NCI-H748 treated with DMSO at 0.1 percent for 48 hours (cell line): ENCODE results near the gene AP3M1.

Experiments
- DNase-seq: peaks from one replicate; lab custom pipeline; 2025; lab: John Stamatoyannopoulos, UW

AP3M1 gene

DNA sequence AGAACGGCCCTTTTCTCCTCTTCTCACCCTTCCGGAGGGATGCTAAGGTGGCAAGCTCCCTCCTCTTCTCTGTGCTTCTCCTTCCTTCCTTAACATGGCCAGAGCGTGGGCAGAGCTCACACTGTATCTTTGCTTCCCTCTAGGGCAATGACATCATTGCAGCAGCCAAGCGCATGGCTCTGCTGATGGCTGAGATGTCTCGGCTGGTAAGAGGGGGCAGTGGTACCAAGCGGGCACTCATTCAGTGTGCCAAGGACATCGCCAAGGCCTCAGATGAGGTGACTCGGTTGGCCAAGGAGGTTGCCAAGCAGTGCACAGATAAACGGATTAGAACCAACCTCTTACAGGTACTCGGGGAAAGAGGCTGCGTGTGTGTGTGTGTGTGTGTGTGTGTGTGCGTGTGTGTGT is 36.6 kb downstream of the AP3M1 start:
- no peak for DNase-seq

DNA sequence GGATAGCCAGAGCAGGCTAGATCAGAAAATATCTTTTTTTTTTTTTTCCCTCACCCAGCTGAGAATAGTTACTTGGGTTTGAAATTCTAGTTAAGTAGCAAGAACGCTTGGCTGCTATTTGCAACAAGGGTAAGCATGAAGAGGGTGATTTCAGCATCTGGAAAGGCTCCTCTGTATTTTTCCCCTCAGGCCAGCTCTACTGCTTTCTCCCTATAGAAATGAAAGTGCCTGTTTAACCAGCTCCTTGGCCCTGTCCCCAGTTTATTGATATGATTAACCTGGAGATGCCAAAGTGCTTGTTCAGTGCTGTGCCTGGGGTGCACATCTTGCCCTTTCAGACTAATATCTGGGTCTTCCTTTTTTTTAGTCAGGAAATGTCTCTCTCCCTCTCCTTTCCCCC is 37.1 kb downstream of the AP3M1 start:
- DNase-seq: no peak

GRCh38 chr10:74111799-74112198 is 38.8 kb downstream of the AP3M1 start:
- no peak for DNase-seq

- DNase-seq: no peak
Observed at GRCh38 chr10:74110120-74110519, 40.5 kb downstream of the AP3M1 start.

DNA sequence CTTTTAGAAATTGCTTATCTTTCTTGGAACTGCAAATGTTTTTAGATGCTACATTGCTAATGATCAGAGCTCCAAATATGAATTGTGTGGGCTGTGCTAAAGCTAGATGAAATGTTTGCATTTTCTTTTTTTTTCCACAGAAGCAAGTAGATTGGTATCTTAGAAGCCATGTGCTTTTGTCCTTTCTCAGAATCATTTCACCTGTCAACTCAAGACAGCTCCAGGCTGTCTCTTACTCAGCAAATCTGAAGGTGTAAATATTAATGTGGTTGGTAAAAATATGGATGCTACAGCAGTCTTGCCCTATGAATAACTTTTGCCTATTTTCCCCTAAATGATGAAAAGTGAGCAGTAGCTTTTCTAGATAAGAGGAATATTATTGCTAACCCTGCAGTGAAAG is 41.2 kb downstream of the AP3M1 start:
- no peak for DNase-seq

GRCh38 chr10:74107391-74107790 is 43.2 kb downstream of the AP3M1 start:
- no peak for DNase-seq

DNA sequence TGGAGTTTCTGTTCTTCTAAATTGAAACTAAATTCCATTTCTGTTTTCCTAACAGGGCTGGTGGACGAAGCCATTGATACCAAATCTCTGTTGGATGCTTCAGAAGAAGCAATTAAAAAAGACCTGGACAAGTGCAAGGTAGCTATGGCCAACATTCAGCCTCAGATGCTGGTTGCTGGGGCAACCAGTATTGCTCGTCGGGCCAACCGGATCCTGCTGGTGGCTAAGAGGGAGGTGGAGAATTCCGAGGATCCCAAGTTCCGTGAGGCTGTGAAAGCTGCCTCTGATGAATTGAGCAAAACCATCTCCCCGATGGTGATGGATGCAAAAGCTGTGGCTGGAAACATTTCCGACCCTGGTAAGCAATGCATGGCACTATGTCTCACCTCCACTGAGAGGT is 45.6 kb downstream of the AP3M1 start:
- no peak for DNase-seq

DNA sequence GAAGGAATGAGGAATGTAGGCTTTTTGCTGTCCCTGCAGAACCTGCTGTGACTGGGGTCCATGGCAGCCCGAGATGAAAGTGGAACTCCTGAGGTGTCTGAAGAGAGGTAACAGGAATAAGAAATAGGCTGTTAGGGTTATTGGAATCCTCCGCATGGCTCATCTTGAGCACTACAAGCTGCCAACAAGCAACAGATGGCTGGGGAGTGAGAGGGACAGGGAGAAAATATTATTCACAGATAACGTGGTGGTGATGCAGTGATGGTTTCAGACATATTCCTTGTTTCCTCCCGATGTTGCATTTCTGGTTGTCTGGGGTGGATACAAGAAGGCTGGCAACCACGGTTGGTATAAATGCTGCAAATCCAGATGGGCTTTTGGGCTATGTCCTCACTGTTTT is 46.1 kb downstream of the AP3M1 start:
- no peak for DNase-seq

DNA sequence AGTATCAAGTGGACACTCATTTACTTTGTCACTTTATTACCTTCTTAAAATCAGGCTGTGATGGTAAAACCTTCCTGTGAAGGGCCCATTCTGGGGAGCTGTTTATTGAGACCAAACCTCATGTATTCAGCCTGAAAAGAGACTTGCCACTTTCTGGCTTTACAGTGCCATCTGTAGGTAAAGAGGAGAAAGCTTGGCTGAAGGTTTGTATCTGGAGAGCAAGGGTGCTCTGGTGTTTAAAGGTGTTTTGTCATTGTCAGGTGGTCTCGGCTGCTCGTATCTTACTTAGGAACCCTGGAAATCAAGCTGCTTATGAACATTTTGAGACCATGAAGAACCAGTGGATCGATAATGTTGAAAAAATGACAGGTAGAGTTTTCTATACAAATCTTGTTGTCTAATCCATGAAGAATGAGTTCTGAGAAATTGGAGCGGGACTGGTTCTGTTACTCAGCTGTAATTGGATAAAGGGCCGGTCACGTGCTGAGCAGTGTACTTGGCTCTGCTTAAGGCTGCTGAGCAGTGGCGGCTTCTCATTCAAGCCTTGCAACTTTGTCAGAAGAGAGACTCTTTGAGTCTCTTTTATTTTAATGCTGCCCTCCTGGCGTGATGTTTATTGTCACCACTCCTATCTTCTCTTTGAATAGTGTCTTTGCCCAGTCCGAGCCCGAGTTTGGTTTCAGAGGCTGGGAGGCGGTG is 46.9 kb downstream of the AP3M1 start:
- DNase-seq: no peak

- DNase-seq: no peak
Observed at GRCh38 chr10:74099836-74100235, 50.8 kb downstream of the AP3M1 start.

DNA sequence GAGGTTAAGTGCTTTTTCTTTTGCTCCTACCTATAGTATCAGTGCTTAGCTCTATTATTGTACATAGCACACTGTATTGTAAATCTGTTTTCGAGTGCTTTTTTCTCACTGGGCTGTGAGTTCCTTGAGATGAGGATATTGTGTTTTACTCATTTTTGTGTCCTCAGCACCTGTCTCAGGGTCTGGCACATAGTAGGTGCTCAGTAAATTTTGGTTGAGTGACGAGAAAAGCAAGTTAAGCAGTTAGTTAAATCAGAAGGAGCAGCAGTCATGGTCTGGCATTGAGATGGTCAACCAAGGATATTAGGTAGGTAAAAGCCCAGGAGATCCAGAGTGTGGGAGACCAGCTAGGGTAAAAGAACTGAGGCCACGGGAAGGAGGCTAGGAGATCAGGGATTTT is 51.2 kb downstream of the AP3M1 start:
- no peak for DNase-seq

- no peak for DNase-seq
Observed at GRCh38 chr10:74097776-74098175, 52.9 kb downstream of the AP3M1 start.

GRCh38 chr10:74096777-74097176 is 53.9 kb downstream of the AP3M1 start:
- DNase-seq: no peak

- no peak for DNase-seq
Observed at GRCh38 chr10:74094231-74094630, 56.4 kb downstream of the AP3M1 start.

DNA sequence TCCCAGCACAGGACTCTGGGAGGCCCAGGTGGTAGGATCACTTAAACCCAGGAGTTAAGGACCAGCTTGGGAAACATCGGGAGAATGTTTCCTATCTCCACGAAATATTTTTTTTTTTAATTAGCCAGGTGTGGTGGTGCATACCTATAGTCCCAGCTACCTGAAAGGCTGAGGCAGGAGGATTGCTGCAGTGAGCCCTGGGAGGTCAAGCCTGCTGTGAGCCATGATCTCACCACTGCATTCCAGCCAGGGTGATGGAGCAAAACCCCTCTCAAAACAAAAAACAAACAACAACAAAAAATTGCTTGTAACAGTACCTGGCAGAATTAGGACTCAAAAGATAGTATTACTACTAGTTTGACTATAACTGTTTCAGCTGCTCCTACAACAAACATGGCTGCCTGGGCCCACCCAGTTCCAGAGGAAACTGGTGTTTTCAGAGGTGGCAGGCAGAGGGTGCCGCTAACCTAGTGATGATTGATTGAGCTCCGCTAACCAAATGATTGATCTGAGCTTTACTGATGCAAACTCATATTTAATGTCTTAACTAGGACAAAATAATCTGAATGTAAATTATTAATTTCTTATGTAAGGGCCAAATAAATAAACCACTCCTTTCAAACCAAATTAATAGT is 57.0 kb downstream of the AP3M1 start:
- no peak for DNase-seq

GRCh38 chr10:74092372-74092771 is 58.3 kb downstream of the AP3M1 start:
- no peak for DNase-seq

GRCh38 chr10:74088722-74089121 is 61.9 kb downstream of the AP3M1 start:
- no peak for DNase-seq

GRCh38 chr10:74086317-74086716 is 64.3 kb downstream of the AP3M1 start:
- DNase-seq: no peak

- DNase-seq: no peak
Observed at GRCh38 chr10:74084955-74085354, 65.7 kb downstream of the AP3M1 start.

DNA sequence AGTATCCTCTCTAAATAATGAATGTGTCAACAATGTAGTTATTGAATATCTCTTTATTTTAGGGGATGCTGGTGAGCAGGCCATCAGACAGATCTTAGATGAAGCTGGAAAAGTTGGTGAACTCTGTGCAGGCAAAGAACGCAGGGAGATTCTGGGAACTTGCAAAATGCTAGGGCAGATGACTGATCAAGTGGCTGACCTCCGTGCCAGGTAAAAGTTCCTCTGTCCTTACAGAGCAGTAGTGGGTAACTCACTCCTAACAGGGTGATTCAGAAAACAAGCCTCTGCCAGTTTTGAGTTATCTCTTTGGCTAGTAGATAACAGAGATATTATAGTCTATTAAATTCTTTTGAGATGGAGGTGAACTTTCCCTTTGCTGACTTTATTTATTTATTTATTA is 67.3 kb downstream of the AP3M1 start:
- no peak for DNase-seq

DNA sequence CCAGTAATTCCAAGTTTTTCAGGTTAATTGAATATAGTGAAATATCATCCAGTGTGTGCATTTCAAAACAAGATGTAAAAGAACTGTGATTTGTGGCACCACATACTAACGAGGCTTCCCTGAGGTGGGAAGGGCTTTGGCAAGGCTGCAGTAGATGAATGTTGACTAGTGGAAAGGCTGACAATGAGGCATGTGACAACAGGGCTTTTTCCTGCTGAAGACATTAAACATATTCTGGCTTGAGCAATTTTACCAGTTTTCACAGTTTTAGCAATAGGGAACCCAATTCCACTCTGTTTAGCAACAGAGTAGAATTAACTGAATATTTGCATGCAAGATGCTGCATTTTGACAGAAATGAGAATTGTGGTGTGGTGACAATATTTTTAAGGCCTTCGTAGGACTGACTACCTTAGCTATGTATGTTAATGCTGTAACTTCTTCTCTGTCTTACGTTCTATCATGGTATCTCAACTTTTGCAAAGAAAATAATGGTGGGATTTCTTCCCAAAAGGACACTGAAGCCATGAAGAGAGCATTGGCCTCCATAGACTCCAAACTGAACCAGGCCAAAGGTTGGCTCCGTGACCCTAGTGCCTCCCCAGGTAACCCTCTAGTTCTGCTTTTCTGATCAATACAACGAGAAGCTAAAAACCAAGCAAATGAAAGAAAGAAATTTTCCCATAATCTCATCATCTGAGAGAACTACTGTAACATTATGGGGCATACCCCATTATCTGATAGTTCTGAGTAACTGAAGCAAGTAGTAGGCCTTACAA is 68.5 kb downstream of the AP3M1 start:
- DNase-seq: no peak

GRCh38 chr10:74081192-74081803 is 69.3 kb downstream of the AP3M1 start:
- peak; percentile 18 for DNase-seq
